WTC11 (cell line): ENCODE data around the gene SEZ6L.

ENCODE experiments used
- CREM ChIP-seq: sonication (generic); formaldehyde crosslinking; IDR thresholded peaks from 2 replicates; pipeline ENCODE4 v1.8.1; 2022; ENCODE audit warnings: mild to moderate bottlenecking, missing genetic modification reagents, moderate library complexity
- SP1 ChIP-seq: sonication (generic); formaldehyde crosslinking; conservative IDR thresholded peaks from 2 replicates; pipeline ENCODE4 v1.8.1; 2022; ENCODE audit warnings: missing genetic modification reagents
- TF ChIP-seq, protein P1 (sequence below): sonication (generic); formaldehyde crosslinking; IDR thresholded peaks from 2 replicates; pipeline ENCODE4 v1.8.1; 2023; ENCODE audit warnings: mild to moderate bottlenecking, moderate library complexity, missing genetic modification reagents
- TF ChIP-seq, protein P2 (sequence below): fragments of 200-600 bp; IDR thresholded peaks from 2 replicates; pipeline ENCODE4 v1.8.0; 2022; ENCODE audit warnings: antibody characterized with exemption
- TF ChIP-seq, protein P3 (sequence below): sonication (generic); formaldehyde crosslinking; IDR thresholded peaks from 2 replicates; pipeline ENCODE4 v1.8.0; 2022; ENCODE audit warnings: mild to moderate bottlenecking, missing genetic modification reagents
- TF ChIP-seq, protein P4 (sequence below): fragments of 250-450 bp; sonication (Bioruptor Pico); IDR thresholded peaks from 2 replicates; pipeline ENCODE4 v1.9.0; 2021; ENCODE audit warnings: mild to moderate bottlenecking

DNA sequence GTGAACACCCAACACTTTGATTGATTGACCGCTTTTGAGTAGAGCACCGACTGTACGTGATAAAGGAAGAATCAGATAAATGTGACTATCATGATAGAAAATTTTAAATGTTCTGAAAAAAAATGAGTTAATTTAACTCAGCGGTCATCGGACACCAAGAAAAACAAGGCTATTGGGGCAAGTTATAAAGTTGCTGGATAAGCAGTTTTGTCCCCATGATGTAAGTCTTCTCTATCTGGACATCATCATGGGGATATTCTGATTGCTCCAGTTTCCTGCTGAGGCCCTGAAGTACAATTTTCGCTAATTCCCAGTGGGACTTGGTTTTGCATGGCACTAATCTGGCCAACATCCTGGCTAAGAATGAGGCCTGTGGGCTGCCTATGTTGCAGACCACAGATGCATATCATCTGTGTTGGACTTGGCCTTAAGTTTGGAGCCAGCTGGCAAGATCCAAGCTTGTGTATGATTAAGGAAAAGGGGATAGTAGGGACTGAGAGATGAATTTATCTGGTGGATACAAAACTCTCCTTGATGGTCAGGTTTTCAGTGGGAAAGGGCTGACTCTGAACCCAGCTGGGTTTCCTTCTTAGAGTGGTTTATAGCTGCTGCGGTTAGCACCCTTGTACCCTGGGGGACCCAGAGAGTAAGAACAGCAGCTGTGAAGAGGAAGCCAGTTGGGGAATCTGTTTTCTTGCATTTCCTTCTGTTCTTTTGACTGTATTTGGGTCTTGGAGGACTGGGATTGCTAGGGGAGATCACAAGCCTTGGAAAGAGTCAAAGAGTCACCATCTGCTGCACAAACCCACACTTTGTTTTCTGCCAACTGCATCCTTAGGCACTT, 118.3 kb downstream of the SEZ6L start:
- TF ChIP-seq, protein P1, sequence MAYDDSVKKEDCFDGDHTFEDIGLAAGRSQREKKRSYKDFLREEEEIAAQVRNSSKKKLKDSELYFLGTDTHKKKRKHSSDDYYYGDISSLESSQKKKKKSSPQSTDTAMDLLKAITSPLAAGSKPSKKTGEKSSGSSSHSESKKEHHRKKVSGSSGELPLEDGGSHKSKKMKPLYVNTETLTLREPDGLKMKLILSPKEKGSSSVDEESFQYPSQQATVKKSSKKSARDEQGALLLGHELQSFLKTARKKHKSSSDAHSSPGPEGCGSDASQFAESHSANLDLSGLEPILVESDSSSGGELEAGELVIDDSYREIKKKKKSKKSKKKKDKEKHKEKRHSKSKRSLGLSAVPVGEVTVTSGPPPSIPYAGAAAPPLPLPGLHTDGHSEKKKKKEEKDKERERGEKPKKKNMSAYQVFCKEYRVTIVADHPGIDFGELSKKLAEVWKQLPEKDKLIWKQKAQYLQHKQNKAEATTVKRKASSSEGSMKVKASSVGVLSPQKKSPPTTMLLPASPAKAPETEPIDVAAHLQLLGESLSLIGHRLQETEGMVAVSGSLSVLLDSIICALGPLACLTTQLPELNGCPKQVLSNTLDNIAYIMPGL: no peak
- TF ChIP-seq SP1: no peak
- TF ChIP-seq, protein P2, sequence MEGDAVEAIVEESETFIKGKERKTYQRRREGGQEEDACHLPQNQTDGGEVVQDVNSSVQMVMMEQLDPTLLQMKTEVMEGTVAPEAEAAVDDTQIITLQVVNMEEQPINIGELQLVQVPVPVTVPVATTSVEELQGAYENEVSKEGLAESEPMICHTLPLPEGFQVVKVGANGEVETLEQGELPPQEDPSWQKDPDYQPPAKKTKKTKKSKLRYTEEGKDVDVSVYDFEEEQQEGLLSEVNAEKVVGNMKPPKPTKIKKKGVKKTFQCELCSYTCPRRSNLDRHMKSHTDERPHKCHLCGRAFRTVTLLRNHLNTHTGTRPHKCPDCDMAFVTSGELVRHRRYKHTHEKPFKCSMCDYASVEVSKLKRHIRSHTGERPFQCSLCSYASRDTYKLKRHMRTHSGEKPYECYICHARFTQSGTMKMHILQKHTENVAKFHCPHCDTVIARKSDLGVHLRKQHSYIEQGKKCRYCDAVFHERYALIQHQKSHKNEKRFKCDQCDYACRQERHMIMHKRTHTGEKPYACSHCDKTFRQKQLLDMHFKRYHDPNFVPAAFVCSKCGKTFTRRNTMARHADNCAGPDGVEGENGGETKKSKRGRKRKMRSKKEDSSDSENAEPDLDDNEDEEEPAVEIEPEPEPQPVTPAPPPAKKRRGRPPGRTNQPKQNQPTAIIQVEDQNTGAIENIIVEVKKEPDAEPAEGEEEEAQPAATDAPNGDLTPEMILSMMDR: no peak
- TF ChIP-seq, protein P3, sequence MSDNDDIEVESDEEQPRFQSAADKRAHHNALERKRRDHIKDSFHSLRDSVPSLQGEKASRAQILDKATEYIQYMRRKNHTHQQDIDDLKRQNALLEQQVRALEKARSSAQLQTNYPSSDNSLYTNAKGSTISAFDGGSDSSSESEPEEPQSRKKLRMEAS (CRISPR knock-in tag): no peak
- TF ChIP-seq, protein P4, sequence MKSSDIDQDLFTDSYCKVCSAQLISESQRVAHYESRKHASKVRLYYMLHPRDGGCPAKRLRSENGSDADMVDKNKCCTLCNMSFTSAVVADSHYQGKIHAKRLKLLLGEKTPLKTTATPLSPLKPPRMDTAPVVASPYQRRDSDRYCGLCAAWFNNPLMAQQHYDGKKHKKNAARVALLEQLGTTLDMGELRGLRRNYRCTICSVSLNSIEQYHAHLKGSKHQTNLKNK (CRISPR knock-in tag): no peak
- no peak for TF ChIP-seq CREM (CRISPR knock-in tag)
